Type B pancreatic cell (in vitro differentiated cells): ENCODE measurements around the gene CAMTA1. TPM values are rescaled to one million over a fixed set of nuclear protein-coding genes. Genes with fewer than 3 reads are reported as not detected.

ENCODE experiments used
- DNase-seq: peaks from one replicate; pipeline ENCODE4 v3.0.0; 2021; ENCODE audit warnings: mixed read lengths; ENCODE audit not compliant: unreplicated experiment; ENCODE audit errors: extremely low spot score
- H3K27ac Mint-ChIP-seq: 2 replicates; pipeline ENCODE4 v1.8.0; 2021; ENCODE audit warnings: mild to moderate bottlenecking, mixed read lengths
- H3K27me3 Mint-ChIP-seq: 2 replicates; pipeline ENCODE4 v1.8.0; 2021; ENCODE audit warnings: mixed read lengths
- H3K36me3 Mint-ChIP-seq: 2 replicates; pipeline ENCODE4 v1.8.0; 2021; ENCODE audit warnings: mixed read lengths
- H3K4me1 Mint-ChIP-seq: one replicate; pipeline ENCODE4 v1.8.0; 2021; ENCODE audit warnings: mixed read lengths; ENCODE audit not compliant: unreplicated experiment
- H3K4me3 Mint-ChIP-seq: 2 replicates; pipeline ENCODE4 v1.8.0; 2021; ENCODE audit warnings: mild to moderate bottlenecking, mixed read lengths
- H3K9me3 Mint-ChIP-seq: 2 replicates; pipeline ENCODE4 v1.8.0; 2021; ENCODE audit warnings: mixed read lengths
- total RNA-seq: library from RNA; stranded (reverse); gene quantifications from 2 replicates; pipeline ENCODE4 v1.2.1, GENCODE V29; 2021; ENCODE audit warnings: low replicate concordance
- TF ChIP-seq, protein P1 (sequence below): fragments of 200-600 bp; sonication (generic); conservative IDR thresholded peaks from 2 replicates; pipeline ENCODE4 v1.5.0; 2021; ENCODE audit warnings: antibody characterized with exemption, mild to moderate bottlenecking

Gene CAMTA1
- total RNA-seq, 1 donor from 2014 or later = 82.5 TPM

DNA sequence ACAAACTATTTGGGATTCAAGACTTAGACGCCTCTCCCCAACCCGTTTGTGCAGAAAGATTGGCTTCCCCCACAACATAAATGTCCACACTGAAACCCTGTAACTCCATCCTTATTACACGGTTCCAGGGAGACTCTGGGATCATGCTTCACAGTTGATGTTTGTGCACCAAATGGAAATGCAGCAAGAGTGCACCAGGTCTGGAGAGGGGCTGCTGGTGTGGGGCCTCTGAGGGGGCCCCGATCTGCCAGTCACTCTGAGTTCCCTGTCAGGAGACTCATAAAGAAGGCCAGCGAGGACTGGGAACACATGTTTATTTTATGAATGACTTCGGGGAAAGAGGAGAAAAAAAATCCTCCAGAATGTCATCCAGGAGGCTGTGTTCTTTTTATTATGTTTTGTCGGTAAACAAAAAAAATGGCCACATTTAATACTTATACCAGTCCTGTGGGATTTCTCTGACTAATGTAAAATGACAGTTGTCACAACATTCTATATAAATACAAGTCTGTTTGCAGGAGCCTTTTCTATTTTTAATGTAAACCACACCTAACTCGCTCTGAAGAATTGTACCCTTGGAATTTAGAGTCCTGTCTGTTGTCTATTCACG lies 546.8 kb downstream of the CAMTA1 start:
- H3K4me3 Mint-ChIP-seq = no peak overlapping the region
- H3K27ac Mint-ChIP-seq = no peak overlapping the region

DNA sequence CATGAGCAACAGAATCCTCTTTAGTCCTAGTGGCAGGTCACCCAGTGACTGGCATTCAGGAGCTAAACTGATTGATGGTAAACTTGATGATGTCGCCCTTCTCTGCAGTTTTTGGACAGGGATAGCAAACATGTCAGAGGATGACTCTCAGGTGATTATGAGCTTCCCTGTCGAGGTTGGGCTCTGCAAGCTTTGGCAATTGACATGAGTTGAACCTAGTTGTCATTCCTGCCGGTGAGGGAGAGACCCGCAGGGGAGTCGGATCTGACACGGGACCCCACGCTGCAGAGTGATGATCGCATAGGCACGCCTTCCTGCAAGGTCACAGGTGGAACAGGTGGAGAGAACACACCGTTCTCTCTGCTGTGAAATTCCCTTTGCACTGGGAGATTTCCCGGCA lies 547.8 kb downstream of the CAMTA1 start:
- no peaks in the 10 kb centered on the region for H3K9me3 Mint-ChIP-seq
- H3K4me3 Mint-ChIP-seq = no peak overlapping the region
- no peaks in the 10 kb centered on the region for H3K36me3 Mint-ChIP-seq
- TF ChIP-seq, protein P1, sequence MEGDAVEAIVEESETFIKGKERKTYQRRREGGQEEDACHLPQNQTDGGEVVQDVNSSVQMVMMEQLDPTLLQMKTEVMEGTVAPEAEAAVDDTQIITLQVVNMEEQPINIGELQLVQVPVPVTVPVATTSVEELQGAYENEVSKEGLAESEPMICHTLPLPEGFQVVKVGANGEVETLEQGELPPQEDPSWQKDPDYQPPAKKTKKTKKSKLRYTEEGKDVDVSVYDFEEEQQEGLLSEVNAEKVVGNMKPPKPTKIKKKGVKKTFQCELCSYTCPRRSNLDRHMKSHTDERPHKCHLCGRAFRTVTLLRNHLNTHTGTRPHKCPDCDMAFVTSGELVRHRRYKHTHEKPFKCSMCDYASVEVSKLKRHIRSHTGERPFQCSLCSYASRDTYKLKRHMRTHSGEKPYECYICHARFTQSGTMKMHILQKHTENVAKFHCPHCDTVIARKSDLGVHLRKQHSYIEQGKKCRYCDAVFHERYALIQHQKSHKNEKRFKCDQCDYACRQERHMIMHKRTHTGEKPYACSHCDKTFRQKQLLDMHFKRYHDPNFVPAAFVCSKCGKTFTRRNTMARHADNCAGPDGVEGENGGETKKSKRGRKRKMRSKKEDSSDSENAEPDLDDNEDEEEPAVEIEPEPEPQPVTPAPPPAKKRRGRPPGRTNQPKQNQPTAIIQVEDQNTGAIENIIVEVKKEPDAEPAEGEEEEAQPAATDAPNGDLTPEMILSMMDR = no peak
- DNase-seq = peak; percentile 62
- H3K27ac Mint-ChIP-seq = no peak overlapping the region
- peaks cover 8% of the 10 kb centered on the region for H3K27me3 Mint-ChIP-seq
- peaks cover 25% of the 10 kb centered on the region for H3K4me1 Mint-ChIP-seq

More for the DNA sequence above, 546.8 kb downstream of the CAMTA1 start:
- Mint-ChIP-seq H3K36me3 (no peaks in the 10 kb centered on the region), H3K27me3 (peaks cover 8% of the 10 kb centered on the region), H3K9me3 (no peaks in the 10 kb centered on the region), H3K4me1 (peaks cover 25% of the 10 kb centered on the region)
- DNase-seq = peak; percentile 18
- TF ChIP-seq, protein P1 = no peak

DNA sequence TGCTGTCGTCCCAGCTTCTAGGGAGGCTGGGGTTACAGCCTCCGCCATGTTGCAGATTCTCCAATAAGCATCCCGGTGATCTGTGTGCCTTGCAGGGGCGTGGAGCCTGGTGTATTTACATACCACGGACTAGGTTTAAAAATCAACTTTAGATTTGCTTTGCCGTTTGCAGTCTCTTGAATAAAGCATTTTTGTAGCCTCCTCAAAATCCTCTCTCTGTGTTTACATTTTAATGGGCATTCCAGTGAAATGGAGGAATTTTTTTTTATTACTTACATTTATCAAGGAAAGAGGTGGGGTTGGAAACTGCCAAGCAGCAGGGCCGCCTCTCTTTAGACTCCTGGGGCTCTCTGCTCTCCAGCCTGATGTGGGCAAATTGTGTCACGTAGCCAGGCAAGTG lies 548.4 kb downstream of the CAMTA1 start:
- Mint-ChIP-seq H3K4me1 (peaks cover 25% of the 10 kb centered on the region), H3K4me3 (no peak overlapping the region), H3K27me3 (peaks cover 8% of the 10 kb centered on the region), H3K27ac (no peak overlapping the region), H3K9me3 (no peaks in the 10 kb centered on the region), H3K36me3 (no peaks in the 10 kb centered on the region)
- TF ChIP-seq, protein P1 = no peak
- DNase-seq = no peak

DNA sequence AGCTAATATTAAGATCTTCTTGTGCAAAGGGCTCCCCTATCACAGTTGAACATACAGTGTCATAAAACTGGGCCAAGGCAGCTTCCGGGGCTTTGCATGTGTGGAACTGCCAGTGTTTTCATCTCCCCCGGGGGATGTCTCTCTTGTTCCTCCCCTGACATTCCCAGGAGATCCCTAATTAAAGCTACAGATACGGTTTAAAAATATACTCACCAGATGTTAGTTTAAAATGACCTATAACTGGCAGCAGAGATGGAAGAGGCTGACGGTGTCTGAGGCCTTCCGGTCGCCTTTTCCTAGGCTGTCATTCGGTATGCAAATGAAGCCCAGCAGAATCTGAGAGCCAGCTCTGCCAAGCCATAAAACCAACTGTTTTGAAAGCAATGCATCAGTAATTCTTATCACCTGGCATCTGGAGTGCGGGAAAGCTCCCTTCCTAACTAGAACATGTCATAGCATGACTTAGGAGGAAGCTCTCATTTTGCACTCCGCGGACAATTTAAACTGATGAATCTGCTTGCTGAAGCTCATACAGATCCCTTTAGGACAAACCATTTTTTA lies 549.3 kb downstream of the CAMTA1 start:
- Mint-ChIP-seq H3K27me3 (peaks cover 8% of the 10 kb centered on the region), H3K9me3 (no peaks in the 10 kb centered on the region), H3K4me3 (peak overlapping the region; percentile 15), H3K4me1 (peaks cover 25% of the 10 kb centered on the region), H3K36me3 (no peaks in the 10 kb centered on the region), H3K27ac (peak overlapping the region; percentile 54)
- no peak for DNase-seq
- TF ChIP-seq, protein P1 = no peak

DNA sequence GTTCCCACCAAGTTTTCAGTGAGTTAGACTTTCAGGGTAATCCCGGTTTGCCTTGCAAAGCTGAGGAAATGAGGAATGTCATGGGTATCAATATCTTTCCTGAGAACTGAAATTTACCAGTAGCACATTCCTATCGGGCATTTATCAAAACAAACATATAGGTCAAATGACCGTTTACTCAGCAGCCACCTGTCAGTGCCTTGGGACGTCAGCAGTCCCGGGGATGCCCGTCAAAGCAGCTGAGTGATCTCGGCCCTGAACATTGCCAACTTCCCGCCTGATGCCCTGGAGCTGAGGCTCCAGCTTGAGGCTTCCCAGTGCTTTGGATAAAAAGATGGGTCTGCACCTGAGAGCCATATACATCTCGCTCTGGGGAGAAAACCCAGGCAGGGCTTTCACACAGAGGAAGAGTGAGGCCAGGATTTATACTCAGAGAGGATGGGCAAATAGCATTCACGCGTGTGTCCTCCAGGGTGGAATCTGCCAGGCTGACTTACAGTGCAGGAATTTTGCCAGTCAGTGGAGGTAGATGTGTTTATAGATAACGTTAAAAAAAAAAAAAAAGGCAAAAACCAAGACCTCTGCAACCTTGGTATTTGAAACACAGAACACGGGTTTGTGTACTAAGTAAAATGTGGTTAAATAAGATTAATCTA lies 550.1 kb downstream of the CAMTA1 start:
- Mint-ChIP-seq H3K9me3 (no peaks in the 10 kb centered on the region), H3K4me1 (peaks cover 25% of the 10 kb centered on the region), H3K36me3 (no peaks in the 10 kb centered on the region), H3K27me3 (peaks cover 8% of the 10 kb centered on the region), H3K27ac (no peak overlapping the region), H3K4me3 (peak overlapping the region; percentile 20)
- DNase-seq = no peak
- TF ChIP-seq, protein P1 = no peak
